LNCaP clone FGC (cell line): ENCODE measurements around the gene NUB1.

Source experiments
- DNase-seq: peaks from one replicate; pipeline ENCODE4 v3.0.0-alpha.2; 2011; ENCODE audit warnings: low read depth
- H3K4me3 ChIP-seq: 2 replicates; pipeline ENCODE4 v1.5.1; 2011; ENCODE audit warnings: mild to moderate bottlenecking, low read depth, low read length, control low read depth
- TF ChIP-seq, protein P1 (sequence below): IDR thresholded peaks from 2 replicates; pipeline ENCODE4 v1.5.1; 2012; ENCODE audit warnings: mild to moderate bottlenecking; ENCODE audit not compliant: control insufficient read depth, insufficient read depth; ENCODE audit errors: extremely low read depth

The NUB1 gene

DNA sequence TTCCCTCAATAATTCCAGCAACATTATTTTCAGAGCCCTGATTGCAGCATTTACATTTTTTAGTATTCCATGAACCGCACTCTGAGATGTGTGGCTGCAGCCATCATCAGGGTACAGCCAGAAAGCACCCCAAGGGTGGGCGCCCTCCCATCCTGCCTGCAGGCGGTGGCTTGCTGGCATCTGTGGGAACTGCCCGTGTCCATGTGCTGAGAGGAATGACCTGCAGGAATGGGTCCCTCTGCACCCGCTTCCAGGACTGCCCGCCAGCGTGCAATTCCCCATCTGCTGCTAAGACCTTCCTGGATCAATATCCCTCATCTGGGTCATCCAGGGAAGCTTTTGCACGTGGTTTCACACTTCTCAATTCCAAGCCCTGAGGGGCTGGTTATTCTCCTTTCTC, 32.8 kb upstream of the NUB1 start:
- TF ChIP-seq, protein P1, sequence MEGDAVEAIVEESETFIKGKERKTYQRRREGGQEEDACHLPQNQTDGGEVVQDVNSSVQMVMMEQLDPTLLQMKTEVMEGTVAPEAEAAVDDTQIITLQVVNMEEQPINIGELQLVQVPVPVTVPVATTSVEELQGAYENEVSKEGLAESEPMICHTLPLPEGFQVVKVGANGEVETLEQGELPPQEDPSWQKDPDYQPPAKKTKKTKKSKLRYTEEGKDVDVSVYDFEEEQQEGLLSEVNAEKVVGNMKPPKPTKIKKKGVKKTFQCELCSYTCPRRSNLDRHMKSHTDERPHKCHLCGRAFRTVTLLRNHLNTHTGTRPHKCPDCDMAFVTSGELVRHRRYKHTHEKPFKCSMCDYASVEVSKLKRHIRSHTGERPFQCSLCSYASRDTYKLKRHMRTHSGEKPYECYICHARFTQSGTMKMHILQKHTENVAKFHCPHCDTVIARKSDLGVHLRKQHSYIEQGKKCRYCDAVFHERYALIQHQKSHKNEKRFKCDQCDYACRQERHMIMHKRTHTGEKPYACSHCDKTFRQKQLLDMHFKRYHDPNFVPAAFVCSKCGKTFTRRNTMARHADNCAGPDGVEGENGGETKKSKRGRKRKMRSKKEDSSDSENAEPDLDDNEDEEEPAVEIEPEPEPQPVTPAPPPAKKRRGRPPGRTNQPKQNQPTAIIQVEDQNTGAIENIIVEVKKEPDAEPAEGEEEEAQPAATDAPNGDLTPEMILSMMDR = no peak
- H3K4me3 ChIP-seq = no peak overlapping the region
- no peak for DNase-seq

DNA sequence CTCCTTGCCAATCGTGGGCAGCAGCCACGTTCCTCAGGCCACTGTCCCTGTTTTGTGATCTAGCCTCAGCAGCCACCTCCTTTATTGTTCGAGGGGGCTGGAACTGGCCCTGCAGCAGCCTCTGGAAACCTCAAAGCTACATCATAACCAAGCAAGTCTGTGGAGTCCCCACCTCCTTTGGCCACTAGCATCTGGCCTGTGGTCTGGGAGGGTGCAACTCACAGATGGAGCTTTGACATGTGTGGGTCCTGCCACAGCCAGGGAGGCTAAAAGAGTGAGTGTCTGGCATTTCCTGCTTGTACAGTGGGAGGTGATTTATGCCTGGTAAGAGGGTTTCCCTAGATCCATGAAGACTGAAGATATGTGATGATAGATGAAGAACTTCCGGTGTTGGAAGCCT, 32.3 kb upstream of the NUB1 start:
- DNase-seq = no peak
- H3K4me3 ChIP-seq = no peak overlapping the region
- TF ChIP-seq, protein P1 = no peak

DNA sequence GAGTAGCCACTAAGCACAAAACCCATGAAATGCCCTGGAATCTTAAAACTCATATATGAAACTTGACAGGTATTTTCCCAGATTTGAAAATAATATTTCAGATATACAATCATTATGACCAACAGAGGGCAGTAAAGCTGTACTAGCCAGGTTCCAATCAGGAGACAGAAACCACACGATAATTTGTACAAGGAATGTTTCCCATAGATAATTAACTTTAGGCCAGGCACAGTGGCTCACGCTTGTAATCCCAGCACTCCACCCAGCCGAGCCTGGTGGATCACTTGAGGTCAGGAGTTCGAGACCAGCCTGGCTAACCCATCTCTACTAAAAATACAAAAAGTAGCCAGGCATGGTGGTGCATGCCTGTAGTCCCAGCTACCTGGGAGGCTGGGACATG, 31.0 kb upstream of the NUB1 start:
- DNase-seq = peak; percentile 8
- H3K4me3 ChIP-seq = no peak overlapping the region
- TF ChIP-seq, protein P1 = peak; percentile 42

DNA sequence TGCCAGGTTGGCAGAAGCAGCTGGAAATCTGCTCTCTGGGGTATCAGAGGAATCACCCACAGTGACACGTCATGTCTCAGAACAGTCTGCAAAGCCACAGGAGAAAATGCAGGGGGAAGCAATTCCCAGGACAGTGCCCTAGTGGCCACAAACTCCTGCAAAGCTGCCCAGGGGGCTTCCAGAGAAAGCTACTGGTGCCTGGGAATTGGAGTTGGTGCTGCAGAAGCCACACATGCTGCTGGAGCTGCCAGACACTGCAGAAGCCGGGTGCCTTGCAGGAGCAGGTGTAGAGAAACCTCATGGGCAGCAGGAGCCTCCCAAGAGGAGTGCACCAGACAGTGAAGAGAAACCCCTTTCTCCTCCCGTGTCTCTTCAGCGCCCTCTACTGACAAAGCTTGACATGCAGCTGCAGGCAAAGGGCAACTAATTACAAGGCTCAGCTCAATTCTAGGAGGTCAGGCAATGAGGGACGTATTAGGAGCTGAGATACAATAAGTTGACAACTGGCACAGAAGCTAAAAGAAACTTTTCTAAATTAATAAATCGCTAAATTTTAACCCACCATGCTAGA, 30.2 kb upstream of the NUB1 start:
- DNase-seq = no peak

DNA sequence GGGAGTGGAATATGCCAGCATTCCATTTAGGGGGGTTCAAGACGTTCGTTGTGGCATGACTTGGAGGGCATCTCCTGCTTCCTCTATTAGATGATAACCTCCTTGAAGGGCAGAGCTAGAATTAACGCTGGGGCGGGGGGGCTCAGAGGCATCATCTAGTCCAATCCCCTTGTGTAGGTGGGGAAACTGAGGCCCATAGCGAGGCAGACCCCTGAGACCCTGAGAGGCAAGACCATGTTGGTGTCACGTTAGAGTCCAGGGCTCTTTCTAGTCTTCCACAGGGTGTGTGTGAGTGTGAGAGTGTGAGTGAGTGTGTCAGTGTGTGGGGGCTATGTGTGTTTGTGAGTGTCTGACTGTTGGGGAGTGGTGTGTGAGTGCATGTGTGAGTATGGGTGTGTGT, 29.3 kb upstream of the NUB1 start:
- H3K4me3 ChIP-seq = no peak overlapping the region
- no peak for DNase-seq
- TF ChIP-seq, protein P1 = no peak

More for the DNA sequence above, 30.2 kb upstream of the NUB1 start:
- TF ChIP-seq, protein P1 = no peak
- no peak overlapping the region for H3K4me3 ChIP-seq

DNA sequence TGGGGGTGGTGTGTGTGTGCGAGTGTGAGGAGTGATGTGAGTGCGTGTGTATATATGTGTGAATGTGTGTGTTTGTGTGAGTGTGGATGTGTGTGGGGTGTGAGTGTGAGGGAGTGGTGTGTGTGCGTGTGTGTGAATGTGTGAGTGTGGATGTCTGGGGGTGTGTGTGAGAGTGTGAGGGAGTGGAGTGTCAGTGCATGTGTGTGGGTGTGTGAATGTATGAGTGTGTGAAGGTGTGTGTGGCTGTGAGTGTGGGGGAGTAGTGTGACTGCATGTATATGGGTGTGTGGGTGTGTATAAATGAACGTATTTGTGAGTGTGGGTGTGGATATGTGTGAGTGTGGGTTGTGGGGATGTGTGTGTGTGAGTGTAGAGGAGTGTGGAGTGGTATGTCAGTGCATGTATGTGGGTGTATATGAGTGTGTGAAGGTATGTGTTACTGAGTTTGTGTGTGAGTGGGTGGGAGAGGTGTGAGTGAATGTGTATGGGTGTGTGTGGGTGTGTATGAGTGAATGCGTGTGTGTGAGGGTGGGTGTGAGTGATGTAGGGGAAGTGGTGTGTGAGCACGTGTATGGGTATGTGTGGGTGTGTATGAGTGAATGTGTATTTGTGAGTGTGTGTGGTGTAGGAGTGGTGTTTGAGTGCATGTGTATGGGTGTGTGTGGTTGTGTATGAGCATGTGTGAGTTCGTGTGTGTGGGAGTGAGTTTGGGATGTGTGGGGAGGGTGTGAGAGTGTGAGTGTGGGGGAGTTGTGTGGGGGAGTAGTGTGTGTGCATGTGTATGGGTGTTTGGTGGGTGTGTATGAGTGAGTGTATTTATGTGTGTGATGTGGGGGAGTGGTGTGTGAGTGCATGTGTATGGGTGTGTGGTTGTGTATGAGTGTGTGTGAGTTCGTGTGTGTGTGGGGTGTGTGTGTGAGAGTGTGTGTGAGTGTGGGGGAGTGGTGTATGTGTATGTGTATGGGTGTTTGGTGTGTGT, 28.5 kb upstream of the NUB1 start:
- H3K4me3 ChIP-seq = no peak overlapping the region
- TF ChIP-seq, protein P1 = no peak
- no peak for DNase-seq
